Gastrocnemius medialis (tissue), 4 donors: ENCODE data around the gene MAPK11. TPM values are rescaled to one million over a fixed set of nuclear protein-coding genes. Genes with fewer than 3 reads are reported as not detected.

ENCODE experiments used
- ATAC-seq, 2 donors: fragments of 150-250 bp; one replicate each; pipeline ENCODE4 v1.9.1; 2016
- DNase-seq, 2 donors: peaks; one replicate each; pipeline ENCODE4 v3.0.0-alpha.2; 2019
- H3K27ac ChIP-seq, 4 donors: fragments of 200-600 bp; sonication (generic); 1 replicate in 1 of 4; 2 replicates in 3 of 4; pipeline ENCODE4 v1.5.1; 2016 to 2018; ENCODE audit warnings: mild to moderate bottlenecking in 2 of 4, moderate library complexity in 1 of 4
- H3K27me3 ChIP-seq, 3 donors: fragments of 200-600 bp; sonication (generic) in 2 of 3; 1 replicate in 1 of 3; 2 replicates in 2 of 3; pipeline versions ENCODE4 v1.5.1 to v1.6.0; 2016 to 2019; ENCODE audit warnings: mild to moderate bottlenecking in 1 of 3, moderate library complexity in 1 of 3
- H3K36me3 ChIP-seq, 2 donors: fragments of 200-600 bp; sonication (generic) in 1 of 2; one replicate each; pipeline ENCODE4 v1.5.1; 2017 to 2018
- H3K4me1 ChIP-seq, 2 donors: fragments of 200-600 bp; sonication (generic) in 1 of 2; one replicate each; pipeline ENCODE4 v1.5.1; 2016 to 2017; ENCODE audit warnings: mild to moderate bottlenecking in 2 of 2
- H3K4me3 ChIP-seq, 4 donors: fragments of 200-600 bp; sonication (generic) in 3 of 4; 1 replicate in 1 of 4; 2 replicates in 3 of 4; pipeline ENCODE4 v1.5.1; 2016 to 2019; ENCODE audit warnings: mild to moderate bottlenecking in 2 of 4
- H3K9me3 ChIP-seq, 3 donors: fragments of 200-600 bp; sonication (generic) in 2 of 3; 1 replicate in 1 of 3; 2 replicates in 2 of 3; pipeline ENCODE4 v1.5.1; 2016 to 2019
- POLR2A ChIP-seq, 2 donors: fragments of 450-650 bp; IDR thresholded peaks; one replicate each; pipeline ENCODE4 v1.6.1; 2017; ENCODE audit warnings: antibody characterized with exemption in 2 of 2, mild to moderate bottlenecking in 2 of 2, moderate library complexity in 2 of 2
- in situ Hi-C, 4 donors: fragments of 200-750 bp; cut with MboI; loops; one replicate each; pipeline versions ENCODE4 v1.15.0 to v1.8.0; 2017; ENCODE audit warnings: low sequenced_read_pairs in 4 of 4
- intact Hi-C: fragments of 100-400 bp; cut with DNase I; formaldehyde crosslinking; loops from one replicate; pipeline ENCODE4 v1.15.1; 2023; ENCODE audit warnings: low total_unique reads
- total RNA-seq, 4 donors: library from RNA; depleted of rRNA; stranded (reverse); fragments of >200 nt; gene quantifications; one replicate each; pipeline versions ENCODE4 v1.1.0 to v1.2.3, GENCODE V29; 2016
- TF ChIP-seq, protein P1 (sequence below), 5 experiments: fragments of 450-650 bp in 3 of 5; fragments of 200-600 bp in 2 of 5; sonication (generic) in 2 of 5; IDR thresholded peaks in 4 of 5; conservative IDR thresholded peaks in 1 of 5; 1 replicate in 4 of 5; 2 replicates in 1 of 5; pipeline ENCODE4 v1.5.1; 2016 to 2019; ENCODE audit warnings: antibody characterized with exemption in 5 of 5, mild to moderate bottlenecking in 3 of 5, moderate library complexity in 3 of 5

The MAPK11 gene
- total RNA-seq, 4 donors from 2014 or later: 1.8 to 4.2 (median 3.4) TPM

DNA sequence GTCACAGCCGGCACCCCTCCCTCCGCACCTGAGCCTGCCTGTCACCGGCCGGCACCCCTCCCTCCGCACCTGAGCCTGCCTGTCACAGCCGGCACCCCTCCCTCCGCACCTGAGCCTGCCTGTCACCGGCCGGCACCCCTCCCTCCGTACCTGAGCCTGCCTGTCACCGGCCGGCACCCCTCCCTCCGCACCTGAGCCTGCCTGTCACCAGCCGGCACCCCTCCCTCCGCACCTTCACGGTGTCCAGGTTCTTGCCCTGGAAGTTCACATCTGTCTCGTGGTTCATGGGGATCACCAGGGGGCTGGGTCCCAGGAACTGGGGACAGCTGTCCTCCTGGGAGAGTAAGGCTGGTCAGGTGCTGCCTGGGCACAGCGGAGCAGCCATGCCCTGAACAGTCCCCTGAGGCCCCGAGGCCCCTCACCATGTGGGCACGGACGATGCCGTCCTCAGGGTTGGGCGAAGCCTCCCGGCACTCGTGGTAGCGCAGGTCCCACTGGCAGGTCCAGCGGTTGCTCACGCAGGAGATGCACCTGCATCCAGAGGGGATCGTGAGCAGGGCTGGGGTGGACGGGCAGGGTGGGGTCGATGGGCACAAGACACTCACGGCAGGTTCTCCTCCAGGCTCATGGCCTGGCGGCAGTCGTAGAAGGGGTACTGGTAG lies 15.5 kb upstream of the MAPK11 start:
- Histone ChIP-seq H3K9me3 (no peaks in the 10 kb centered on the region), H3K4me1 (no peaks in the 10 kb centered on the region), H3K4me3 (no peak overlapping the region), H3K36me3 (peaks cover 0 to 6% of the 10 kb centered on the region in 2 donors), H3K27ac (no peak overlapping the region), H3K27me3 (no peaks in the 10 kb centered on the region)
- in situ Hi-C loops (no loop called here), intact Hi-C loops (no loop called here)
- DNase-seq (no peak), ATAC-seq (no peak)
- TF ChIP-seq, protein P1, sequence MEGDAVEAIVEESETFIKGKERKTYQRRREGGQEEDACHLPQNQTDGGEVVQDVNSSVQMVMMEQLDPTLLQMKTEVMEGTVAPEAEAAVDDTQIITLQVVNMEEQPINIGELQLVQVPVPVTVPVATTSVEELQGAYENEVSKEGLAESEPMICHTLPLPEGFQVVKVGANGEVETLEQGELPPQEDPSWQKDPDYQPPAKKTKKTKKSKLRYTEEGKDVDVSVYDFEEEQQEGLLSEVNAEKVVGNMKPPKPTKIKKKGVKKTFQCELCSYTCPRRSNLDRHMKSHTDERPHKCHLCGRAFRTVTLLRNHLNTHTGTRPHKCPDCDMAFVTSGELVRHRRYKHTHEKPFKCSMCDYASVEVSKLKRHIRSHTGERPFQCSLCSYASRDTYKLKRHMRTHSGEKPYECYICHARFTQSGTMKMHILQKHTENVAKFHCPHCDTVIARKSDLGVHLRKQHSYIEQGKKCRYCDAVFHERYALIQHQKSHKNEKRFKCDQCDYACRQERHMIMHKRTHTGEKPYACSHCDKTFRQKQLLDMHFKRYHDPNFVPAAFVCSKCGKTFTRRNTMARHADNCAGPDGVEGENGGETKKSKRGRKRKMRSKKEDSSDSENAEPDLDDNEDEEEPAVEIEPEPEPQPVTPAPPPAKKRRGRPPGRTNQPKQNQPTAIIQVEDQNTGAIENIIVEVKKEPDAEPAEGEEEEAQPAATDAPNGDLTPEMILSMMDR (IDR thresholded peaks at IDR 0.05 in 4 of 5, conservative IDR thresholded peaks at IDR 0.05 in 1 of 5): no peak
- TF ChIP-seq POLR2A (IDR thresholded peaks at IDR 0.05): no peak

DNA sequence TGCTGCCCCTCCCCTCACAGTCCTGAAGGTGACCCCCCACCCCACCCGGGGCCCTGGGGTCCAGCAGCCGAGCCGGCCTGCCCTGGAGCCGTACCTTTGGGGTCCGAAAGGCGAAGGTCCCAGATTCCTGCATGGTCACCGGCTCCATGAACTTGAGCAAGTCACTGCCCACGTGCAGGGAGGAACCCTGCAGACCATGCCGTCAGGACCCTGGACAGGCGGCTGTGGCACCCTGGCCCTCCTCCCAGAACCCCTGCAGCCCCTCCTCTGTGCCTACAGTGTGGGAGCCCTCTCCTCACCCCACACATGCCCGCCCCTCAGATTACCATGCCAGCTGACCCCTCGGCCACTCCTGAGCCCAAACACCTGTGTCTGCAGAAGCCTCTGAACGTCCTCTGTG lies 14.3 kb upstream of the MAPK11 start:
- H3K4me1 ChIP-seq: no peaks in the 10 kb centered on the region
- no peaks in the 10 kb centered on the region for H3K27me3 ChIP-seq
- H3K36me3 ChIP-seq: peaks cover 0 to 6% of the 10 kb centered on the region in 2 donors
- in situ Hi-C loops: no loop called here
- no peak for TF ChIP-seq POLR2A (IDR thresholded peaks at IDR 0.05)
- TF ChIP-seq, protein P1 (IDR thresholded peaks at IDR 0.05 in 4 of 5, conservative IDR thresholded peaks at IDR 0.05 in 1 of 5): no peak
- no peak overlapping the region for H3K4me3 ChIP-seq
- no peak overlapping the region for H3K27ac ChIP-seq
- ATAC-seq (no peak), DNase-seq (no peak)
- H3K9me3 ChIP-seq: no peaks in the 10 kb centered on the region
- intact Hi-C loops: no loop called here

DNA sequence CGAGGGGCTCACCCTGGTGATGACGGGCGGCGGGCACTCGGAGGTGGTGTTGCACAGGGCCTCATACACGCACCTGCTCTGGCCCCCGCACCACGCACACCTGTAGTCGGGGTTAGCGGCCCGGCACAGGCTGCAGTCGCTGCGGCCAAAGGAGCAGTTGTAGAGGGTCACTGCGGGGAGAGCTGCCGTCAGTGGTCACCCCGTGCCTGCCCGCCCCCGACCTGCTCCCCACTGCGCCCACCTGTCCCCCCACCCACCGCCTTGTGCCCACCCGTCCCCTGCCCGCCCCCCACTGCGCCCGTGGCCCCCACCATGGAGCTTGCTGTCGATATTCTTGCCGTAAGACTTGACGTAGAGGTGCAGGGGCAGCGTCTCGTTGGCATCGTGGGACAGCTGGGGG lies 13.6 kb upstream of the MAPK11 start:
- Histone ChIP-seq H3K27ac (no peak overlapping the region), H3K4me3 (no peak overlapping the region), H3K4me1 (no peaks in the 10 kb centered on the region), H3K9me3 (no peaks in the 10 kb centered on the region), H3K36me3 (peaks cover 0 to 9% of the 10 kb centered on the region in 2 donors), H3K27me3 (no peaks in the 10 kb centered on the region)
- TF ChIP-seq, protein P1 (IDR thresholded peaks at IDR 0.05 in 4 of 5, conservative IDR thresholded peaks at IDR 0.05 in 1 of 5): no peak
- TF ChIP-seq POLR2A (IDR thresholded peaks at IDR 0.05): no peak
- in situ Hi-C loops (no loop called here), intact Hi-C loops (no loop called here)
- DNase-seq: no peak
- ATAC-seq: no peak

DNA sequence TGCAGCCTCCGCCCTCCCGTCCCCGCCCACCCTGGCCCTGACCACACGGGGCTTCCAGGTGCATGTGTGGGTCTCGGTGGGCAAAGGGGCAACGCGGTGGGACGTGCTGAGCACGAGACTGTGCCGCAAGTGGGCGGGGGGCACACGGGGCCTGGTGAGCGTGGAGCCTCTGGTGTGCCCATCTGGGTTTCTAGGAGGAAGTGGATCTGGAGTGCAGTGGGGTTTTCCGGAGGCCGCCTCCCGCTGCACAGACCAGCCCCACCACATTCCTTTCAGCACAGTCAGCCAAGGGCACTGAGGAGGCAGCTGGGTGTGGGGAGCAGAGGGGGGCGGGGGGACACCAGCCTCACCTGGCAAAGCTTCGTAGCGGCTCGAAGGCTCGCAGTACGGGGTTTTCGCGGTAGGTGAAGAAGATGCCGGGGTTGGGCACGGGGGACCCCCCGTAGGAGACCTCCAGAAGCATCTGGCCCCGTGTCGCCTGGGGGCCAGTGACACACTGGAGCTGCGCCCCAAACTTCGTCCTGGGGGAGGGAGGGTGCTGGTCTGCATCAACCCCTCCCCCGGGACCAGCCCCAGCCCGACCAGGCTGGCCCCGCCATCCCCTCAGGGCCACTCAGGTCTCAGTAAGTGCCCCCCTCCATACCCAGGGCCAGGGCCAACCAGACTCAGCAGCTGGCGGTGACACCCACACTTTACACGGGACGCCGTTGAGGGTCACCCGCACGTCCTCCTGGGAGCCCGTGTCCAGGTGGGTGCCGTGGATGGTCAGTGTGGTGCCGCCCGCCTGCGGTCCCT lies 12.4 kb upstream of the MAPK11 start:
- H3K27me3 ChIP-seq: no peaks in the 10 kb centered on the region
- no peaks in the 10 kb centered on the region for H3K9me3 ChIP-seq
- no peaks in the 10 kb centered on the region for H3K4me1 ChIP-seq
- TF ChIP-seq, protein P1 (IDR thresholded peaks at IDR 0.05 in 4 of 5, conservative IDR thresholded peaks at IDR 0.05 in 1 of 5): no peak
- no peak for TF ChIP-seq POLR2A (IDR thresholded peaks at IDR 0.05)
- H3K27ac ChIP-seq: no peak overlapping the region
- DNase-seq (no peak), ATAC-seq (no peak)
- in situ Hi-C loops: no loop called here
- intact Hi-C loops: no loop called here
- H3K36me3 ChIP-seq: peaks cover 0 to 9% of the 10 kb centered on the region in 2 donors
- H3K4me3 ChIP-seq: no peak overlapping the region
